HepG2 (cell line): Measurements from ENCODE around the gene HAP1. TPM values are rescaled to one million over a fixed set of nuclear protein-coding genes. Genes with fewer than 3 reads are reported as not detected.

Source experiments
- DNMT3B ChIP-seq: conservative IDR thresholded peaks from 2 replicates; pipeline ENCODE4 v1.6.1; 2016; ENCODE audit warnings: missing biosample characterization, control low read depth
- FOXA1 ChIP-seq, 2 experiments: fragments of 450-650 bp in 1 of 2; sonication (generic) in 1 of 2; formaldehyde crosslinking in 1 of 2; IDR thresholded peaks; 2 replicates each; pipeline versions ENCODE4 v1.4.0 to v1.6.1; 2016 to 2020; ENCODE audit warnings: missing genetic modification reagents in 1 of 2
- HOXA3 ChIP-seq: sonication (generic); formaldehyde crosslinking; IDR thresholded peaks from 2 replicates; pipeline ENCODE4 v1.5.0; 2020; ENCODE audit warnings: missing genetic modification reagents
- KDM3A ChIP-seq: IDR thresholded peaks from 2 replicates; pipeline ENCODE4 v1.6.1; 2018; ENCODE audit warnings: low read depth, missing compliant biosample characterization
- RFXANK ChIP-seq: IDR thresholded peaks from 2 replicates; pipeline ENCODE4 v1.6.1; 2016
- SMC3 ChIP-seq: IDR thresholded peaks from 2 replicates; pipeline ENCODE4 v1.6.1; 2011; ENCODE audit warnings: low read length, improper control_type of control experiment
- SNAPC2 ChIP-seq: sonication (generic); formaldehyde crosslinking; IDR thresholded peaks from 2 replicates; pipeline ENCODE4 v1.8.1; 2022; ENCODE audit warnings: mild to moderate bottlenecking, missing genetic modification reagents
- TOE1 ChIP-seq: sonication (generic); formaldehyde crosslinking; IDR thresholded peaks from 2 replicates; pipeline ENCODE4 v1.4.0; 2020; ENCODE audit warnings: mild to moderate bottlenecking, missing genetic modification reagents
- ZMYM3 ChIP-seq: sonication (generic); formaldehyde crosslinking; IDR thresholded peaks from 2 replicates; pipeline ENCODE4 v1.5.1; 2020; ENCODE audit warnings: mild to moderate bottlenecking, missing genetic modification reagents
- ZNF501 ChIP-seq: sonication (generic); formaldehyde crosslinking; IDR thresholded peaks from 2 replicates; pipeline ENCODE4 v1.5.1; 2020; ENCODE audit warnings: mild to moderate bottlenecking, moderate library complexity, missing genetic modification reagents
- ZNF672 ChIP-seq: sonication (generic); formaldehyde crosslinking; IDR thresholded peaks from 2 replicates; pipeline ENCODE4 v1.8.1; 2022; ENCODE audit warnings: missing genetic modification reagents
- ZNF724P ChIP-seq: sonication (generic); formaldehyde crosslinking; IDR thresholded peaks from 2 replicates; pipeline ENCODE4 v1.8.0; 2022; ENCODE audit warnings: missing genetic modification reagents, borderline replicate concordance
- ZNF749 ChIP-seq: sonication (generic); formaldehyde crosslinking; IDR thresholded peaks from 2 replicates; pipeline ENCODE4 v1.8.0; 2022; ENCODE audit warnings: mild to moderate bottlenecking, missing genetic modification reagents, moderate library complexity, borderline replicate concordance
- ZSCAN9 ChIP-seq: IDR thresholded peaks from 2 replicates; pipeline ENCODE4 v1.6.1; 2016; ENCODE audit warnings: borderline replicate concordance
- polyA plus RNA-seq, 8 experiments: library from polyadenylated mRNA; depleted of rRNA in 3 of 8; stranded (reverse) in 7 of 8; unstranded in 1 of 8; fragments of >200 nt; fragmentation: Illumina TruSeq in 4 of 8; extraction: Trizol in 4 of 8; gene quantifications; 2 replicates each; pipeline versions ENCODE4 v1.2.1 to v1.2.3, GENCODE V29; 2011 to 2016; ENCODE audit warnings: low read depth in 4 of 8, missing spikeins in 1 of 8, mixed read lengths in 1 of 8; ENCODE audit not compliant: insufficient read depth in 1 of 8
- total RNA-seq, 5 experiments: library from RNA; depleted of rRNA; stranded (reverse); fragments of >200 nt; fragmentation: Illumina TruSeq; extraction: Trizol; gene quantifications; 2 replicates each; pipeline ENCODE4 v1.2.3, GENCODE V29; 2016; ENCODE audit warnings: low read depth in 1 of 5
- TF ChIP-seq, protein P1 (sequence below): sonication (generic); formaldehyde crosslinking; IDR thresholded peaks from 2 replicates; pipeline ENCODE4 v1.4.0; 2020; ENCODE audit warnings: mild to moderate bottlenecking, low read depth, missing genetic modification reagents
- TF ChIP-seq, protein P2 (sequence below): sonication (generic); formaldehyde crosslinking; conservative IDR thresholded peaks from 2 replicates; pipeline ENCODE4 v1.8.0; 2022; ENCODE audit warnings: mild to moderate bottlenecking, moderate library complexity, missing genetic modification reagents
- TF ChIP-seq, protein P3 (sequence below): IDR thresholded peaks from 2 replicates; pipeline ENCODE4 v1.4.0; 2020; ENCODE audit warnings: mild to moderate bottlenecking, missing genetic modification reagents
- TF ChIP-seq, protein P4 (sequence below): sonication (generic); formaldehyde crosslinking; IDR thresholded peaks from 2 replicates; pipeline ENCODE4 v1.5.0; 2020; ENCODE audit warnings: mild to moderate bottlenecking, missing genetic modification reagents, borderline replicate concordance
- TF ChIP-seq, protein P5 (sequence below): sonication (generic); formaldehyde crosslinking; IDR thresholded peaks from 2 replicates; pipeline ENCODE4 v1.4.0; 2020; ENCODE audit warnings: mild to moderate bottlenecking, missing genetic modification reagents

HAP1 gene
- total and polyA plus RNA-seq, 2 of the 13 experiments (the other 11 are each of a cell fraction or from before 2014, with no cell fraction given) = 0.07 TPM

DNA sequence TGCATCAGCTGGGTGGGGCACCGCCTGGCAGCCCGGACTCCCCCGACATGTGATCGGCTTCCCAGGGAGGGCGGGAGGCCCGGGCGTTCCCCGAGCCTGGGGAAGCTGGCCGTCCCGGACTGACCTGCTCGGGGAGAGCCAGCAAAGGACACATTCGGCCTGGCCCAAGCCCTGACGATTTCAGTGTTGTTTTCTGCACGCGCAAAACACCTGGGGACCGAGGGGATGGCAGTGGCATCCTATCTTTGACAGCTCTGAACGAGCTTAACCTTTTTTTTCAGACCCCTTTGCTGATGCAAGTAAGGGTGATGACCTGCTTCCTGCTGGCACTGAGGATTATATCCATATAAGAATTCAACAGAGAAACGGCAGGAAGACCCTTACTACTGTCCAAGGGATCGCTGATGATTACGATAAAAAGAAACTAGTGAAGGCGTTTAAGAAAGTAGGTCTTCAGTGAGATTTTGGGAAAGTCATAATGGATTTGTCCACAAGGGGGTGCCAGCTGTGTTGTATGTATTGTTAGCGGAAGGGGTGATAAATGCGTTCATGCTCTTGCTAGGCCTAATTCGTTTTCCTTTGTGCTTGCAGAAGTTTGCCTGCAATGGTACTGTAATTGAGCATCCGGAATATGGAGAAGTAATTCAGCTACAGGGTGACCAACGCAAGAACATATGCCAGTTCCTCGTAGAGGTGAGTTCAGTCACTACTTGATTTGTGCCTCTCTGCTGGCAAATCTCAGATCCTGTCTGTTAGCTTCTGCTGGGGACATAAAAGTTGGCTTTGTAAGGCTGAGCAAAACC lies 44.7 kb downstream of the HAP1 start (continued):
- TF ChIP-seq, protein P1, sequence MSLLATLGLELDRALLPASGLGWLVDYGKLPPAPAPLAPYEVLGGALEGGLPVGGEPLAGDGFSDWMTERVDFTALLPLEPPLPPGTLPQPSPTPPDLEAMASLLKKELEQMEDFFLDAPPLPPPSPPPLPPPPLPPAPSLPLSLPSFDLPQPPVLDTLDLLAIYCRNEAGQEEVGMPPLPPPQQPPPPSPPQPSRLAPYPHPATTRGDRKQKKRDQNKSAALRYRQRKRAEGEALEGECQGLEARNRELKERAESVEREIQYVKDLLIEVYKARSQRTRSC (CRISPR knock-in tag) = no peak
- TF ChIP-seq, protein P2, sequence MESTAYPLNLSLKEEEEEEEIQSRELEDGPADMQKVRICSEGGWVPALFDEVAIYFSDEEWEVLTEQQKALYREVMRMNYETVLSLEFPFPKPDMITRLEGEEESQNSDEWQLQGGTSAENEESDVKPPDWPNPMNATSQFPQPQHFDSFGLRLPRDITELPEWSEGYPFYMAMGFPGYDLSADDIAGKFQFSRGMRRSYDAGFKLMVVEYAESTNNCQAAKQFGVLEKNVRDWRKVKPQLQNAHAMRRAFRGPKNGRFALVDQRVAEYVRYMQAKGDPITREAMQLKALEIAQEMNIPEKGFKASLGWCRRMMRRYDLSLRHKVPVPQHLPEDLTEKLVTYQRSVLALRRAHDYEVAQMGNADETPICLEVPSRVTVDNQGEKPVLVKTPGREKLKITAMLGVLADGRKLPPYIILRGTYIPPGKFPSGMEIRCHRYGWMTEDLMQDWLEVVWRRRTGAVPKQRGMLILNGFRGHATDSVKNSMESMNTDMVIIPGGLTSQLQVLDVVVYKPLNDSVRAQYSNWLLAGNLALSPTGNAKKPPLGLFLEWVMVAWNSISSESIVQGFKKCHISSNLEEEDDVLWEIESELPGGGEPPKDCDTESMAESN = no peak
- TF ChIP-seq DNMT3B (no peak; the same call in 1 of the 2 replicates), ZNF749 (CRISPR knock-in tag) (0 out of 2 replicates have a peak, but pooled peaks have one; percentile 11), ZNF672 (no peak), SMC3 (no peak), SNAPC2 (CRISPR knock-in tag) (no peak), KDM3A (CRISPR knock-in tag) (no peak), FOXA1 (IDR thresholded peaks at IDR 0.05) (no peak), FOXA1 (CRISPR knock-in tag; IDR thresholded peaks at IDR 0.05) (no peak), ZNF724P (no peak), RFXANK (CRISPR knock-in tag) (no peak), HOXA3 (CRISPR knock-in tag) (no peak), ZSCAN9 (CRISPR knock-in tag) (no peak), TOE1 (CRISPR knock-in tag) (no peak), ZMYM3 (CRISPR knock-in tag) (no peak), ZNF501 (no peak; the same call in none of the 2 replicates)
- TF ChIP-seq, protein P3, sequence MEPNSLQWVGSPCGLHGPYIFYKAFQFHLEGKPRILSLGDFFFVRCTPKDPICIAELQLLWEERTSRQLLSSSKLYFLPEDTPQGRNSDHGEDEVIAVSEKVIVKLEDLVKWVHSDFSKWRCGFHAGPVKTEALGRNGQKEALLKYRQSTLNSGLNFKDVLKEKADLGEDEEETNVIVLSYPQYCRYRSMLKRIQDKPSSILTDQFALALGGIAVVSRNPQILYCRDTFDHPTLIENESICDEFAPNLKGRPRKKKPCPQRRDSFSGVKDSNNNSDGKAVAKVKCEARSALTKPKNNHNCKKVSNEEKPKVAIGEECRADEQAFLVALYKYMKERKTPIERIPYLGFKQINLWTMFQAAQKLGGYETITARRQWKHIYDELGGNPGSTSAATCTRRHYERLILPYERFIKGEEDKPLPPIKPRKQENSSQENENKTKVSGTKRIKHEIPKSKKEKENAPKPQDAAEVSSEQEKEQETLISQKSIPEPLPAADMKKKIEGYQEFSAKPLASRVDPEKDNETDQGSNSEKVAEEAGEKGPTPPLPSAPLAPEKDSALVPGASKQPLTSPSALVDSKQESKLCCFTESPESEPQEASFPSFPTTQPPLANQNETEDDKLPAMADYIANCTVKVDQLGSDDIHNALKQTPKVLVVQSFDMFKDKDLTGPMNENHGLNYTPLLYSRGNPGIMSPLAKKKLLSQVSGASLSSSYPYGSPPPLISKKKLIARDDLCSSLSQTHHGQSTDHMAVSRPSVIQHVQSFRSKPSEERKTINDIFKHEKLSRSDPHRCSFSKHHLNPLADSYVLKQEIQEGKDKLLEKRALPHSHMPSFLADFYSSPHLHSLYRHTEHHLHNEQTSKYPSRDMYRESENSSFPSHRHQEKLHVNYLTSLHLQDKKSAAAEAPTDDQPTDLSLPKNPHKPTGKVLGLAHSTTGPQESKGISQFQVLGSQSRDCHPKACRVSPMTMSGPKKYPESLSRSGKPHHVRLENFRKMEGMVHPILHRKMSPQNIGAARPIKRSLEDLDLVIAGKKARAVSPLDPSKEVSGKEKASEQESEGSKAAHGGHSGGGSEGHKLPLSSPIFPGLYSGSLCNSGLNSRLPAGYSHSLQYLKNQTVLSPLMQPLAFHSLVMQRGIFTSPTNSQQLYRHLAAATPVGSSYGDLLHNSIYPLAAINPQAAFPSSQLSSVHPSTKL (CRISPR knock-in tag) = 0 out of 2 replicates have a peak, but pooled peaks have one; percentile 4
- TF ChIP-seq, protein P4, sequence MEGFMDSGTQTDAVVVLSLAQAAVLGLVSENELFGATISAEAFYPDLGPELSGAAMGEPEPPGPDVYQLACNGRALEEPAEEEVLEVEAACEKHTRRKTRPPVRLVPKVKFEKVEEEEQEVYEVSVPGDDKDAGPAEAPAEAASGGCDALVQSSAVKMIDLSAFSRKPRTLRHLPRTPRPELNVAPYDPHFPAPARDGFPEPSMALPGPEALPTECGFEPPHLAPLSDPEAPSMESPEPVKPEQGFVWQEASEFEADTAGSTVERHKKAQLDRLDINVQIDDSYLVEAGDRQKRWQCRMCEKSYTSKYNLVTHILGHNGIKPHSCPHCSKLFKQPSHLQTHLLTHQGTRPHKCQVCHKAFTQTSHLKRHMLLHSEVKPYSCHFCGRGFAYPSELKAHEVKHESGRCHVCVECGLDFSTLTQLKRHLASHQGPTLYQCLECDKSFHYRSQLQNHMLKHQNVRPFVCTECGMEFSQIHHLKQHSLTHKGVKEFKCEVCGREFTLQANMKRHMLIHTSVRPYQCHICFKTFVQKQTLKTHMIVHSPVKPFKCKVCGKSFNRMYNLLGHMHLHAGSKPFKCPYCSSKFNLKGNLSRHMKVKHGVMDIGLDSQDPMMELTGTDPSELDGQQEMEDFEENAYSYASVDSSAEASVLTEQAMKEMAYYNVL (CRISPR knock-in tag) = 0 out of 2 replicates have a peak, but pooled peaks have one; percentile 7
- TF ChIP-seq, protein P5, sequence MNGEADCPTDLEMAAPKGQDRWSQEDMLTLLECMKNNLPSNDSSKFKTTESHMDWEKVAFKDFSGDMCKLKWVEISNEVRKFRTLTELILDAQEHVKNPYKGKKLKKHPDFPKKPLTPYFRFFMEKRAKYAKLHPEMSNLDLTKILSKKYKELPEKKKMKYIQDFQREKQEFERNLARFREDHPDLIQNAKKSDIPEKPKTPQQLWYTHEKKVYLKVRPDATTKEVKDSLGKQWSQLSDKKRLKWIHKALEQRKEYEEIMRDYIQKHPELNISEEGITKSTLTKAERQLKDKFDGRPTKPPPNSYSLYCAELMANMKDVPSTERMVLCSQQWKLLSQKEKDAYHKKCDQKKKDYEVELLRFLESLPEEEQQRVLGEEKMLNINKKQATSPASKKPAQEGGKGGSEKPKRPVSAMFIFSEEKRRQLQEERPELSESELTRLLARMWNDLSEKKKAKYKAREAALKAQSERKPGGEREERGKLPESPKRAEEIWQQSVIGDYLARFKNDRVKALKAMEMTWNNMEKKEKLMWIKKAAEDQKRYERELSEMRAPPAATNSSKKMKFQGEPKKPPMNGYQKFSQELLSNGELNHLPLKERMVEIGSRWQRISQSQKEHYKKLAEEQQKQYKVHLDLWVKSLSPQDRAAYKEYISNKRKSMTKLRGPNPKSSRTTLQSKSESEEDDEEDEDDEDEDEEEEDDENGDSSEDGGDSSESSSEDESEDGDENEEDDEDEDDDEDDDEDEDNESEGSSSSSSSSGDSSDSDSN (CRISPR knock-in tag) = no peak; the same call in 1 of the 2 replicates
